Measurements from ENCODE around the gene CYP19A1.
"Not testable (repeated sequence)": the region's sequence is repeated elsewhere in the genome, so short reads cannot be mapped to it uniquely, and the experiment has no call there.

Gene CYP19A1

DNA sequence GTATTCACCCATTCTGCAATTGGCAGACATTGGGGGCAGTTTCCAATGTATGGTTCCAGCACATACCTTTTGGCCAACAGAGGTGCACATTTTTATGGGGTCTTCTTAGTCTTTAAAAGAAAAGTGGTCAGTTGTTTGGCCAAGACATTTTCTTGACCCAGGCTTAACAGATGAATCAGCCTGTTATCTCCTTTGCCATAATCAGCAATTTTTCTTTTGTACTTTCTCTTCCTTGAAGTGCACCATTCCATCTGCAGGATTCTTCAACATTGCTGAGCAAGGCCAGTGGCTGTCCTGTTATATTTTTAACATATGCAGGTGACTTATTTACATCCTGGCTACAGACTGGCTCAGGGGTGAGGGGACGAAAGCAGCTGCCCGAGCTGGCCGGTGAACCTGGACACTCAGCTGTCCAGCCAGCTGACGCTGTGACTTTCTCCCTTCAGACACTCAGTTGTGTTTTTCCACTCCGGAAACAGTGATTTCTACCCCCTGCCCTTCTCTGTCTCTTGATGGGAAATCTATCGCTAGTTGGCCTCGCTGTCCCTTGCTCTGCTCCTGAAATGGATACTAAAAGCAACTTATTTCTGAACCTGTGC is 147.2 kb downstream of the CYP19A1 start:
- in situ Hi-C loops (cut with MboI; ENCODE audit: low sequenced_read_pairs) = no loop called here

DNA sequence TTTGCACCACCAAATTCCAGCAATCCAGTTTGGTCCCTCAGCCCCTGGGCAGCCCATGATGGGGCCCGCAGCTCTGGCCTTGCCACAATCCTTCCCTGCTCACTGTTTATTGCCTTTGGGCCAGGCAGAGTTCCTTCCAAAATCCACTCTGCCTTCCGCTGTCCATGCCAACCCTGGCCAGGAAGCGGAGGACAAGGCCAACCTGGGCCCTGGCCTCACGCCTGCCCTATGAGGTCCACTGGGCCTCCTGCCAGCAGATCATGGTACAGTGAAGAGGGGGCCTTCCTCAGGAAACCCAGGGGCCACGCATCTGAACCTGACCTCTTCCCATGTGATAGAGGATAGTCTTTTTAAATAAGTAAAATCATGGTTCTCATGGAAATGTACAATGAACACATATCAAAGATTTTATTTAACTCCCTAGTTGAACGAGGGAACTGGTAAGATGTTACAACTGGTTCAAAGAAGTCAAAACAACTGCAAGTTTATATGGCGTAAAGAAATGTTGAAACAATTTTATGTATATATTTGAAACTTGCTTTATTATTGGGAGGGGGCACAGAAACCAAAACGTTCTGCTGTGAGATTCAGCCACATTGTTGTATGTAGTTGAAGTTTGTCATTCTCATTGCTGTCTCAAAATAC is 147.8 kb downstream of the CYP19A1 start:
- in situ Hi-C loops (cut with MboI; ENCODE audit: low sequenced_read_pairs) = no loop called here

DNA sequence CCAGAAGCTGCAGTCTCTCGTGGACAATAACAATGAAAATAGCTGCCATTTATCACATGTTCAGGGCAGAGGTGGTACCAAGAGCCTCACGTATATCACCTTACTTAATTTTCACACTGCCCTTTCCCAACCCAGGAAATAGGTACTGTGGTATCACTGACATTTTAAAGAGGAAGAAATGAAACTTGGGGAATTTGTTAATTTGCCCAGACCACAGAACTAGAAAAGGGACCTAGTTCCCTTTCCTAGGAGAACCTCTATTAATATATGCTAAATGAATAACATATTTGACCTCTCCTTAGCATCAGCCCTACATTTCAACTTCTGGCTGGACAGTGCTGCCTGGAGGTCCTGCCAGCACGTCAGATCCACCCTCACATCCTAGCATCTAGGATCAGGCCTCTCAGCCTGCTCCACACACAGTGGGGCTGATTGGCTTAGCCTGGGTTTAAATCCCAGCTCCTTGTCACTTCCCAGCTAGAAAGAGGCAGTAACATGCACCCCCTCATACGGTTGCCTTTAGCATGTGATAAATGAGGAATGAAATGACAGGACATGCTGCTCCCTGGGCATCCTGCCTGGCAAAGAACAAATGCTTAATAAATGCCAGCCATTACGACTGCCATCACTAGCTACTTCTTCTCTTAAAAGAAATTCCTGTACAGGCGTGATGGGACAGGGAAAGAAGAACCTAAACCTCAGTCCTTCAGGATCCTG is 148.6 kb downstream of the CYP19A1 start:
- in situ Hi-C loops (cut with MboI; ENCODE audit: low sequenced_read_pairs) = no loop called here

DNA sequence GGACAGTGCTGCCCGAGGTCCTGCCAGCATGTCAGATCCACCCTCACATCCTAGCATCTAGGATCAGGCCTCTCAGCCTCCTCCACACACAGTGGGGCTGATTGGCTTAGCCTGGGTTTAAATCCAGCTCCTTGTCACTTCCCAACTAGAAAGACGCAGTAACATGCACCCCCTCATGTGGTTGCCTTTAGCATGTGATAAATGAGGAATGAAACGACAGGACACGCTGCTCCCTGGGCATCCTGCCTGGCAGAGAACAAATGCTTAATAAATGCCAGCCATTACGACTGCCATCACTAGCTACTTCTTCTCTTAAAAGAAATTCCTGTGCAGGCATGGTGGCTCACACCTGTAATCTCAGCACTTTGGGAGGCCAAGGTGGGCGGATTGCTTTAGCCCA is 149.6 kb downstream of the CYP19A1 start:
- in situ Hi-C loops (cut with MboI; ENCODE audit: low sequenced_read_pairs) = not testable (repeated sequence)

DNA sequence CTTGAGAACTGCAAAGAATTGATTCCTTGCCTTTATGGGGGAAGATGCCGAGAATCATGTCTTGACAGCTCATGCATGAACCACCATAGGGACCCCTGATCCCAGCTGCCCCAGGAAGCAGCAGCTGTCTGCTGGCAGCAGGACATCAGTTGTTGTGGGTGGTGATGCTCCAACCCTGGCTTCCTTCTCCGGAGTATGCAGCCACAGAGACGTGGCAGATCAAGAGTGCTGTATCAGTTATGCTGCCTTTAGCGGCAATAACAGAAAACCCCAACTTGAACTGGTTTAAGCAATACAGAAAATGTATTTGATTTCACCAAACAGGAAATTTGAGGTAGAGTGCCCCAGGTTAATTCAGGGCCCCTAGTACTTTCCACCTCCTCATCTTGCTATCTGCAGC is 151.5 kb downstream of the CYP19A1 start:
- in situ Hi-C loops (cut with MboI; ENCODE audit: low sequenced_read_pairs) = no loop called here

DNA sequence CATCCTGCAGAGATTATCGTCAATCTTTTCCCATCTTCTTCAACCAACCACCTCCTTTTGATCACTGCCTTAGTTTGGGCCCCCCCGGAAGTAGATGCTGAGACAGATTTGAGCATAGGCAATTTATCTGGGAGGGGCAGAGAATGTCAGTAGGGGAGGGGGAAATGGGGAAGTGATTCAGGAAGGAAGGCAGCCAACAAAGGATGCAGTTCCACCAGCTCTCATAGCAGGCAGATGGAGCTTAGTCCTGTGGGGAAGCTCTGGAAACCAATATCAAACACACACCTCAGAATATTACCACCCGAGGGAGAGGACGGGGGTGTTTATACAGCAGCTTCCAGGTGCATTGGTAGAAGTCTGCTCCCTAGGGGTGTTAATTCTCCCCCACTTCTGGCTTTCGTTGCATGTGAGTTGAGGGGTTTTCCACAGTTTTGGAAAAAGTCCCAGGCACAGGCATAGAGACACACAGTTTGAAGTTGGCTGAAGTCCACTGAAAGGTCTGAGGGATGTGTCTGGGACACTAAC is 152.2 kb downstream of the CYP19A1 start:
- in situ Hi-C loops (cut with MboI; ENCODE audit: low sequenced_read_pairs) = no loop called here

DNA sequence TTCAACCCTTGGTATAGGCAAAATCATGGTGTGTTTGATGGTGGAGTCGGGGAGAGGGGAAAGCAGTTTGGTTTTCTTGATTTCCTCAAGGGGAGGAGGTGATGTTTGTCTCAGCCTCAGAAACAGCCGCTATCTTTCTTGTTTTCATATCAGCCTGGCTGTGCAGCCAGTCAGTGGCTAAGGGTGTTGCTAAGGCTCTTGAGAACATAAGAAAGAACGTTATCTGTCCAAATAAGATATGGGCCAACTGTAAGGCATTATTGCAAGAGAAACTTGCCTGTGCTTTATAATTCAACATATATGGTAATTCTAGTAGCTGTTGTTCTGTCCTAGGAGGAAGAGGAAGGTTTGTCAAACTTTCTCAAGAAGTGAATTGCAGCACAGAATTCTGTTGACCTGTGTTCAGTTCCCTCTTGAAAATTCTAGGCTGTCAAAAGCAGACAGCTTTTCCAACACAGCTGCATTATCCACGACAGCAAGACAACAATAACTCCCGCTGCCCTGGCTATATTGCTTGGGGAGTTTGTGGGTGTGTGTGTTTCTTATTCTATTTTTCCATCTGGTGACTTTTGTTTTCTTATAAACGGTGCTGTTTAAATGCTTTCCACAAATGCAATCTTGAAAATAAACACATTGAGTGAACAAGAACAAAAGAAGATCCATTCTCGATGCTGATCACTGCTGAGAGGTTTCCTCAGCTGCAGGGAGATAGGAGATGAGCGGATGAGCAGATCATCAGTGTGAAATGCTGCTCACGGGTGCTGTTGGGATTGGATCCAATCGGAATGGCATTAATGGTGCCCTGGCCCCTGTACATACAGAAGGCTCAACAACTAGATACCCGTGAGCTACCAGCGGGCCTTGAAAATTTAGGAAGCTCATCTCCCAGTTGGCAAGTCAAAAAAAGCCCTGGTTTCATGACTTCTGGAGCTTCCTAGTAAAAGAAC is 152.9 kb downstream of the CYP19A1 start:
- in situ Hi-C loops (cut with MboI; ENCODE audit: low sequenced_read_pairs) = no loop called here

DNA sequence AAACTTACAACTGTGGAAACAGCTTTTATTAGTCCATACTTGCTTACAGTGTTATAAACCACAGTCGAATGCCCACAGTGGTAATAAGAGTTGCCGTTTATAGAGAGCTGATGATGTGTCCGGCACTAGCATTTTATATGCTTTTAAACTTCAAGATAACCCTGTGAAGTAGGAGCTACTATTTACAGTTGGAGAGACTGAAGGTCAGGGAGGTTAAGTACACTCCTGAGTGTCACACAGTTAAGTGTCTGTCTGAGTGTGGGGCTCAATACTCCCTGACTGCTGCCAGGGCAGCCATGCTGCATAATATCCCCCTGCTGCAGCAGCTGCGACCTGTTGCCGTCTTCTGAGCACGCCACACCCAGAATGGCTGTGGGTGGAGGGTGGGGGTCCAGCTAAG is 153.8 kb downstream of the CYP19A1 start:
- in situ Hi-C loops (cut with MboI; ENCODE audit: low sequenced_read_pairs) = no loop called here

DNA sequence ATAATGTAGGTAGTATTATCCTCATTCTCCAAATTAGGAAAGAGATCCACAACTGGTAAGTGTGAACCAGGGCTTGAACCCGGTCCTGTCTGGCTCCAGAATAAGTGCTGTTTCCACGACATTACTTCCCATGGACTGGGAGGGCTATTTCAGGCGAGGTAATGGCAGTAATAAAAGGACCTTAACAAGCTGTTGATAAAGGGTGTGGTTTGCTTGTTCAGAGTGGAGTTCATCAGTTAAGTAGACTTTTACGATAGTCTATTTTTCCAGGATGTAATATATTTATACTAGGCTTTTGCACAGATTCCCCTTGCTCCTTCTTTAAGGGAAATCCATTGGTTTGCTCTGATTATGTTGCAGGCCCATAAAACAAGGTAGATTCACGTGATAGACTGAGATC is 155.3 kb downstream of the CYP19A1 start:
- in situ Hi-C loops (cut with MboI; ENCODE audit: low sequenced_read_pairs) = no loop called here

DNA sequence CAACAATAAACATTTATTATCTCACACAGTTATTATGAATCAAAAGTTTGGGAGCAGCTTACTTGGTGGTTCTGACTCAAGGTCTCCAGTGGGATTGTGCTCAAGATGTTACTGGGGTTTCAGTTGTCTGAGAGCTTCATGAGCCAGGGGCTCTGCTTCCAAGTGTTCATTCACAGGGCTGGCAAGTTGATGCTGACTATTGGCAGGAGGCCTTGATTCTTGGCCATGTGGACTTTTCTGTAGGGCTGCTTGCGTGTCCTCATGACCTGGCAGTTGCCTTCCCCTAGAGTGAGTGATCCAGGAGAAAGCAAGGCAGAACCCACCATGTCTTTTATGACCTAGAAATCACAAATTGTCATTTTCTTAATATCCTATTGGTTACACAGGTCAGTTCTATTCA is 156.5 kb downstream of the CYP19A1 start:
- in situ Hi-C loops (cut with MboI; ENCODE audit: low sequenced_read_pairs) = no loop called here

DNA sequence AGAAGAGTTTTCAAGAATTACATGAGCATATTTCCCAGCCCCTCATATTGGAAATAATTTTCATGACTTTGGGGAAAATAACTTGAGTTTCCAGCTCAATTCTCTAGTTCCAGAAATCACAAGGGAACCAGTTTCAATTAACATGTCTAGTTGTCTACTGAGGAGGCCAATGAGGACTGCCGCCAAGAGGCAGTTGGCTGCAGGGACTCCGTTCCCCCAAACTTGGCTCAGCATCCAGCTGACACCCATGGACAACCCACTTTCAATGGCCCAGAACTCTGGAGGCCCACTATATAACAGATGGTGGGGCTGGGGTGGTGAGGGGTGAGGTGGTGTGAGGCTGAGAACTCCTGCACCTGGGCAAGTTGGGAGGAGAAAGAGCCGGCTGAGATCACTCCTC is 157.2 kb downstream of the CYP19A1 start:
- in situ Hi-C loops (cut with MboI; ENCODE audit: low sequenced_read_pairs) = no loop called here

DNA sequence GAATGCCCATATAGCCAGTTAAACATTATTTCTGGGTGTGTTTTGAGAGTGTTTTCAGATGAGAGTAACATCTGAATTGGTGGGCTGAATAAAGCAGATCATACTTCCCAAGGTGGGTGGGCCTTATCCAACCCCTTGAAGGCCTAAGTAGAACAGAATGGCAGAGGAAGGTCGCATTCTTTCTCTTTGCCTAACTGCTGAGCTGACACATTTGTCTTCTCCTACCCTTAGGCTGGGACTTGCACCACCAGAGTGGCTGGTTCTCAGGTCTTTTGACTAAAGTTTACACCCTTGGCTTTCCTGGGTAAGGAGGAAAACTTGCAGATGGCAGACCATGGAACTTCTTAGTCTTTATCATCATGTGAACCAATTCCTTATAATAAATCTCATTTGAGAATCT is 157.9 kb downstream of the CYP19A1 start:
- in situ Hi-C loops (cut with MboI; ENCODE audit: low sequenced_read_pairs) = no loop called here

DNA sequence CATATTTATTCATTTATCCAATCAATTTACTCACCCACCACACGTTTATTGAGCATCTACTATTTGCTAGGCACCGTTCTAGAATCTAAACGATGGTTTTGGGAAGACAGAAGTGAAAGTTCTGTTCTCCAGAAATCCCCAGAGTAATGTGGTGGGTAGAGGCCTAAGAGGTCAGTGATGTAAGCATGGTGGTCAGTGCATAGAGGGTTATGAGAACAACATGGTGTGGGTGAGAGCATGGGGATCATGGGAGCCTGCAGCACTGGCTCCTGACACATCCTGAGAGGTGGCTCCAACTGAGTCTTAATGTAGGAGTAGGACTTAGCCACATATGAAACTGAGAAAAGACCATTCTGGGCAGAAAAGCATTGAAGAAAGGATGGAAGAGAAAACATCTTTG is 158.4 kb downstream of the CYP19A1 start:
- in situ Hi-C loops (cut with MboI; ENCODE audit: low sequenced_read_pairs) = no loop called here

DNA sequence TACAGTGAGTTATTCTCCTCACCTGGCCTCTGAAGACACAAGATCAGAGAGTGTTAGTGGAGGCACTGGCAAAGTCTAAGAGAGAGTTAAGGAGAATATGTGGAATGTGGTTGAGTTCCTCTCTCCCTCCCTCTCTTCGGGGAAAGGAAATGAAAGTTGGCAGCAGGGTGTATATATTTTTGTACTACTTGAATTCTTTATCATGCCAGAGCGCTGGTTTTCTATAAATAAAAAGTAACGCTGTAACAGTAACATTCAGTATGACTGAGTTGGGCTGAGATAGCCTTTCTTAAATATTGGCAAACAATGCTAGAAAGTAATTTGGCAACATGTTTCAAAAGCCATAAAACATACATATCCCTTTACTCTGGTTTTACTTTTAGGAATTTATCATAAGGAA is 166.2 kb downstream of the CYP19A1 start:
- in situ Hi-C loops (cut with MboI; ENCODE audit: low sequenced_read_pairs) = loop anchor here (25.0 kb wide), 1 partner anchor 215 kb away; no protein-coding TSS in a partner anchor

DNA sequence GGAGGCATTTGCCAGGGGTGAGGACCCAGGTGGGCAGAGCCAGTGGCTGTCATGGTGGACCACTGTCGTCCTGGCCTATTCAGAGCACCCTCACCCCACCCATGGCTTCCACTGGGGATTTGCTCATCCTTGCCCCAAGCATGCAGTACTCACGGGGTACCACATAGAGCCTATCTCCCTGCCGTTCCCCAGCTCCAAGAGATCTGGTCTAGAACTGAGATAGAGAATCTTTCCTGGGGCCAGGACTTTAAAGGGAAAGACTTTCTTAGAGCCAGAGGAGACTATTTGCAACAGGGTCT is 166.8 kb downstream of the CYP19A1 start:
- in situ Hi-C loops (cut with MboI; ENCODE audit: low sequenced_read_pairs) = loop anchor here (25.0 kb wide), 1 partner anchor 216 kb away; no protein-coding TSS in a partner anchor

DNA sequence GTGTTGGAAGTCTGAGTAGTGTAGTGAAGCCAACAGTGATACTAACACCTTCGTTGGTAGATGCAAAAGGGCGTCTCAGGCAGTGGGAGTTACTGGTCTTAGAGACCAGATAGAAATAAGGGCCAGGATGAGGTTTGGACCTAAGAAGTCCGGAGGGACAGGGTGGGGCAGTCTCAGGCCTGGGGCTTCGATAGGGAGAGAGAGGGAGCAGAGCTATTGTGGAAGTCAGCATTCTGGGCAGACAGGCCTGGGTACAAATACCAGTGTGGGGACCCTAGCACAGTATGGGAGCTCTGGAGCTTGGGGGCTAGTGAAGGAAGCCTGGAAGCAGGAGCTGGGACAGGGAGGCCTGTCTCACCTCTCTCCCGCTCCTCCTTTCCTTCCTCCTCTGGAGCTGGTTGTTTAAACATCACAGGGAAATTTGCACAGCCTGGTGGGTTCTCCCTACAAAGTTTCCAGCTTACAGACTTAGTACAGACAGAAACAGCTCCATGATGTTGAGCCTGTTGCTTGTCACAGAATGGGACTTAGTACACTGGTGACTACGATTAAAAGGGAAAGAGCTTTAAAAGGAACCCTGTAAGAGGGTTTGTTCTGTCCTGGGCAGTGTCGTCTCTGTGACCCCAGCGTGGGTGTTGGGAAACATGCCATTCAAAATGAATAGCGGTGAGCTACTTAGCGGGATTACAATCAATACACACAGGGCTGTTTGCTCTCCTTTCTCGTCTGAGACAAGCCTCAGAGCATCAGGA is 167.3 kb downstream of the CYP19A1 start:
- in situ Hi-C loops (cut with MboI; ENCODE audit: low sequenced_read_pairs) = loop anchor here (25.0 kb wide), 1 partner anchor 216 kb away; no protein-coding TSS in a partner anchor

DNA sequence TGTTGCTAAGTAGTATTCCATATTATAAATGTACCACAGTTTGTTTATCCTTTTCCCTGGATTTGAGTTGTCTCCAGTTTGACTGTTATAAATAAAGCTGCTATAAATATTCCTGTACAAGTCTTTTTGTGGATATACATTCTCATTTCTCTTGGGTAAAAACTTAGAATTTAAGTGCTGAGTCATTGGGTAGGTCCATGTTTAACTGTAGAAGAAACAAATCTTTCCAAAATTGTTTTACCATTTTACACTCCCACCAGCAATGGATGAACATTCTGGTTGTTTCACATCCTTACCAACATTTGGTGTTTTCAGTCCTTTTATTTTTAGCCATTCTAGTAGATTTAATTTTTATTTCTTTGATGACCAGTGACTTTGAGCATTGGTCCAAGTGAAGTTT is 169.7 kb downstream of the CYP19A1 start:
- in situ Hi-C loops (cut with MboI; ENCODE audit: low sequenced_read_pairs) = loop anchor here (25.0 kb wide), 1 partner anchor 219 kb away; no protein-coding TSS in a partner anchor

DNA sequence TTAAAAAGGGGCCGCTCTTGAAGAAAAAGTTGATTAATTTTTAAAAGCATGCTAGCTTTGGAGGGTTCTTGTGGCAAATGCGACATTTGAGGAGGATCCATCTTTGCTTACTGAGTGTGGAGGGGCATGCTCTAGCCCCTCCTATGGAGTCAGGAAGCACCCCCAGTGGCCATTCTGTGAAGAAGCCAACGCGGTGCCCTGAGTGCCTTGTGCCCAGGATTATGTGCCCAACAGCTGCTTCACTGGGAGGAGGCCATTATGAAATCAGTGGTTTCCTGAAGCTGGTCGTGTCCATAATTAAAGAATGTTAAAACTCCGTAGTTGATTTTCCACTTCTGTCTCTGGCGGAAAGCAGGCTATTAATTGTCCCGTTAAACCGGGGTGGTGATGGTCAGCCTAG is 174.6 kb downstream of the CYP19A1 start:
- in situ Hi-C loops (cut with MboI; ENCODE audit: low sequenced_read_pairs) = loop anchor here (25.0 kb wide), 1 partner anchor 223 kb away; no protein-coding TSS in a partner anchor

DNA sequence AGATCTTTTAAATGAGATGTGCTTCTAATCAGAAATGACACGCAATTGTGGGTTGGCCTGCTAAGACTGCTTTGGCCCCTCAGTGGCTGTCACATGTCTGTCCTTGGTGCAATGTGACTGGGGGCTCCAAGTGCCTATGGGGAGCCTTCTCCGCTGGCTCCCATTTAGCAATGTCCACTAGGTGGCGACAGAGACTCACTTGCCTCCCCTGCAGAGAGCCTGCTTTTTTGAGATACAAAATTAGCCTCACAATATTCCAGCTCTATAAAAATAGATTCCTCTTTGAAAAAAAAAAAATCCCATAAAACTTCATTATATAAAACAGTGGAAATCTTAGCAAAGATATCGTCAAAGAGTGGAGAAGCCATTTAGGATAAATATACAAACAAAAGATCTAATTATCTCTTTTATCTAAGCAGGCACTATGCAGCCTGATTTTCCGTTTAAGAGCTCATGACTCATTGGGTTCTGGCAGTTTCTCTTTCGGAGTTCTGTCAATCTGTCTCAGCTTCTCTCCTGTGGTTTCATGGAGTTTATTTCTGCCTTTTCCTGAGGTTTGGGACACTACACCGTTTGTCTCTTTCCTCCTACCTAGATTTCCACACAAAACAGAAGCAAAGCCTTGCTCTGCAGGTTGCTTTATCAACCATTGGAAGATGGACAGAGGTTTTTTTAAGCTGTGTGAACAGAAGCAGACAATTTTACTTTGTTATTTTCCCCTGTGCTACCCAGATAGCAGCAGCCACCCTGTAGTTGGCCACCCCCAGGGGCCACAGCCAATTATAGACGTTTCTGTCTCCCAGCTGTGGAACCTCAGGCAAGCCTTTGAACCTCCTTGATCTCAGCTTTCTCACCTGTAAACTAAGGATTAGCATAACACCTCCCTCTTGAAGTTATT is 175.3 kb downstream of the CYP19A1 start:
- in situ Hi-C loops (cut with MboI; ENCODE audit: low sequenced_read_pairs) = loop anchor here (25.0 kb wide), 1 partner anchor 224 kb away; no protein-coding TSS in a partner anchor

Measured in HL-60/S4 treated with retinoic acid at 250 ng/mL for 4 days and 3 days (cell line).